ENCODE measurements around the gene NECTIN1. TPM values are rescaled to one million over a fixed set of nuclear protein-coding genes. Genes with fewer than 3 reads are reported as not detected.

Gene NECTIN1
- total RNA-seq, 1 experiment from 2014 or later: 19.9 TPM

- ChIA-PET CTCF (interaction anchor here (0.9 kb wide), 1 partner anchor 56 kb away, joined by 5 read pairs; the partner anchor contains the start of gene NECTIN1), POLR2A (ENCODE audit: unreplicated experiment) (no interaction called here)
- no TSS peak for BruUV-seq (replicated peaks)
These were observed 55.8 kb downstream of the NECTIN1 start for GRCh38 chr11:119673052-119673758.

GRCh38 chr11:119672597-119672996, 56.4 kb downstream of the NECTIN1 start:
- ATAC-seq: no peak
- ChIA-PET CTCF (no interaction called here), POLR2A (ENCODE audit: unreplicated experiment) (no interaction called here)
- TF ChIP-seq CTCF (conservative IDR thresholded peaks at IDR 0.05; ENCODE audit: low read depth, low read length) (no peak), EZH2 (IDR thresholded peaks at IDR 0.05; ENCODE audit: low read length, unreplicated experiment) (no peak), EZH2phosphoT487 (IDR thresholded peaks at IDR 0.05; ENCODE audit: borderline replicate concordance, low read length) (no peak)
- H3F3A ChIP-seq (ENCODE audit: low read length, unreplicated experiment): no peaks in the 10 kb centered on the region
- H3K27me3 ChIP-seq (ENCODE audit: low read length): no peaks in the 10 kb centered on the region
- intact Hi-C loops (cut with micrococcal nuclease): no loop called here
- H3K4me1 ChIP-seq (ENCODE audit: insufficient read depth, low read length): peaks cover 13% of the 10 kb centered on the region
- no peak overlapping the region for H2AFZ ChIP-seq (ENCODE audit: low read length)
- 0 out of 2 replicates have a peak, but pooled peaks cover 2% of the 10 kb centered on the region for H3K9me3 ChIP-seq (ENCODE audit: low read length)
- no peaks in the 10 kb centered on the region for H3K79me2 ChIP-seq (ENCODE audit: low read length)
- H3K27ac ChIP-seq (ENCODE audit: low read length): no peak overlapping the region
- no TSS peak for BruUV-seq (replicated peaks)
- no peak overlapping the region for H3K4me3 ChIP-seq (ENCODE audit: low read length)
- H4K20me1 ChIP-seq (ENCODE audit: low read length): no peaks in the 10 kb centered on the region
- H3K9ac ChIP-seq (ENCODE audit: low read length): no peak overlapping the region
- H3K4me2 ChIP-seq (ENCODE audit: low read length): no peak overlapping the region
- peaks cover 8% of the 10 kb centered on the region for H3K36me3 ChIP-seq (ENCODE audit: low read depth, low read length)
- no peaks in the 10 kb centered on the region for H3K9me2 ChIP-seq (replicated peaks; ENCODE audit: low read length)
- no peak for DNase-seq

More at GRCh38 chr11:119673052-119673758, 55.8 kb downstream of the NECTIN1 start:
- H3K4me3 ChIP-seq (ENCODE audit: low read length): no peak overlapping the region
- H3K9me2 ChIP-seq (replicated peaks; ENCODE audit: low read length): no peaks in the 10 kb centered on the region
- peaks cover 13% of the 10 kb centered on the region for H3K4me1 ChIP-seq (ENCODE audit: insufficient read depth, low read length)
- no peak overlapping the region for H3K9ac ChIP-seq (ENCODE audit: low read length)
- intact Hi-C loops (cut with micrococcal nuclease): no loop called here
- TF ChIP-seq CTCF (conservative IDR thresholded peaks at IDR 0.05; ENCODE audit: low read depth, low read length) (no peak), EZH2phosphoT487 (IDR thresholded peaks at IDR 0.05; ENCODE audit: borderline replicate concordance, low read length) (no peak), EZH2 (IDR thresholded peaks at IDR 0.05; ENCODE audit: low read length, unreplicated experiment) (no peak)
- no peaks in the 10 kb centered on the region for H4K20me1 ChIP-seq (ENCODE audit: low read length)
- ATAC-seq (no peak), DNase-seq (no peak)
- peaks cover 8% of the 10 kb centered on the region; the same call in 1 of the 2 replicates for H3K9me3 ChIP-seq (ENCODE audit: low read length)
- no peak overlapping the region for H3K4me2 ChIP-seq (ENCODE audit: low read length)
- H3K27ac ChIP-seq (ENCODE audit: low read length): no peak overlapping the region
- H3K27me3 ChIP-seq (ENCODE audit: low read length): no peaks in the 10 kb centered on the region
- no peaks in the 10 kb centered on the region for H3F3A ChIP-seq (ENCODE audit: low read length, unreplicated experiment)
- no peak overlapping the region for H2AFZ ChIP-seq (ENCODE audit: low read length)
- H3K79me2 ChIP-seq (ENCODE audit: low read length): no peaks in the 10 kb centered on the region
- H3K36me3 ChIP-seq (ENCODE audit: low read depth, low read length): peaks cover 14% of the 10 kb centered on the region

GRCh38 chr11:119671561-119672015, 57.4 kb downstream of the NECTIN1 start:
- Histone ChIP-seq H3K36me3 (ENCODE audit: low read depth, low read length) (no peaks in the 10 kb centered on the region; the same call in 1 of the 2 replicates), H3K4me2 (ENCODE audit: low read length) (no peak overlapping the region), H4K20me1 (ENCODE audit: low read length) (no peaks in the 10 kb centered on the region), H2AFZ (ENCODE audit: low read length) (no peak overlapping the region), H3K9me3 (ENCODE audit: low read length) (no peaks in the 10 kb centered on the region), H3K4me3 (ENCODE audit: low read length) (no peak overlapping the region), H3K27me3 (ENCODE audit: low read length) (no peaks in the 10 kb centered on the region), H3F3A (ENCODE audit: low read length, unreplicated experiment) (no peaks in the 10 kb centered on the region), H3K4me1 (ENCODE audit: insufficient read depth, low read length) (peaks cover 6% of the 10 kb centered on the region), H3K79me2 (ENCODE audit: low read length) (no peaks in the 10 kb centered on the region), H3K27ac (ENCODE audit: low read length) (no peak overlapping the region), H3K9ac (ENCODE audit: low read length) (no peak overlapping the region), H3K9me2 (replicated peaks; ENCODE audit: low read length) (no peaks in the 10 kb centered on the region)
- BruUV-seq (replicated peaks): no TSS peak
- no peak for DNase-seq
- intact Hi-C loops (cut with micrococcal nuclease): no loop called here
- TF ChIP-seq EZH2 (IDR thresholded peaks at IDR 0.05; ENCODE audit: low read length, unreplicated experiment) (no peak), CTCF (conservative IDR thresholded peaks at IDR 0.05; ENCODE audit: low read depth, low read length) (no peak), EZH2phosphoT487 (IDR thresholded peaks at IDR 0.05; ENCODE audit: borderline replicate concordance, low read length) (no peak)
- no peak for ATAC-seq
- ChIA-PET POLR2A (ENCODE audit: unreplicated experiment) (no interaction called here), CTCF (no interaction called here)

Data from PC-3 (cell line).